ENCODE results near the gene BAZ2B. TPM values are rescaled to one million over a fixed set of nuclear protein-coding genes. Genes with fewer than 3 reads are reported as not detected.

BAZ2B gene
- polyA plus RNA-seq, 1 donor from 2014 or later: 150 TPM

DNA sequence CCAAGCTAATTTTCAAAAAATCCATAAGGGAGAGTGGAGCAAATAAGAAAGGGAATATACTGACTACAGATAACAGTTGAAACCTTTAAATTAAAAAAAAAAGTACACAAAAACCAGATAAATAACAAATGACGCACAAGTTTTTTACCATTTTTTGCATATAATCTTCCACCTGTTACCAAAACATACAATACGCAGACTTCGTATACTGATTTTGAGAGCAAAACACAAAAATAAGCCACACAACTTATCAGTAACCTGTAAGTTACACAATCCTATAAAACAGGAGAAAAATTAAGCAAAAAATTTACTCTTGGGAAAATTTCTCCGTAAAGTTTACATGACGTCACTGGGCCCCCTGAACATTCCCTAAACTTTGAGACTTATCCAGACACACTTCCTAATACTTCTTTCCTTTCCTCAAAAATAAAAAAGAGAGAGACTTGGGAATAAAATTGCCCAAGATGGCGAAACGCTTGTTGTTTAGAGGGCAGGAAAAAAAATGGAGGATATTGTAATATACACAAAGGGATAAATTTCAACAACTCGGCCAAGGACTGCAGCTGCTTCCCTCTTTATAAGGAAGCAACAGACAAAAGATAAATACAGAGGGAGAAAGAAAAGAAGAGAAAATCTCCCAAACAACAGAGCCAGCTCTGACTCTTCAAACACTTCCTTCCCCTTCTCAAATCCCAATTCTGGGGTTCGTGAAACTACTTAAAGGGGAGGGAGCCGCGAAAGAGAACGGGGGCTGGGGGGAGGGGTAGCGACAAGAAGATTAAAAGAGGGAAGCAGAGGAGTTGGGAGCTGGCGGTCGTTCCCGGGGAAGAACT, 1.6 kb downstream of the BAZ2B start:
- H2AFZ ChIP-seq (ENCODE audit: low read depth, low read length): peak overlapping the region; percentile 14
- no peaks in the 10 kb centered on the region for H3K27me3 ChIP-seq (ENCODE audit: insufficient read depth, low read depth, low read length)
- H3K4me2 ChIP-seq (ENCODE audit: low read length): peak overlapping the region; percentile 76
- H3K36me3 ChIP-seq (ENCODE audit: insufficient read depth, low read length): no peaks in the 10 kb centered on the region
- peak overlapping the region; percentile 77 for H3K4me3 ChIP-seq (ENCODE audit: low read length)
- H3K9ac ChIP-seq (ENCODE audit: low read length): peak overlapping the region; percentile 94
- H4K20me1 ChIP-seq (ENCODE audit: insufficient read depth): no peaks in the 10 kb centered on the region
- TF ChIP-seq, protein P1, sequence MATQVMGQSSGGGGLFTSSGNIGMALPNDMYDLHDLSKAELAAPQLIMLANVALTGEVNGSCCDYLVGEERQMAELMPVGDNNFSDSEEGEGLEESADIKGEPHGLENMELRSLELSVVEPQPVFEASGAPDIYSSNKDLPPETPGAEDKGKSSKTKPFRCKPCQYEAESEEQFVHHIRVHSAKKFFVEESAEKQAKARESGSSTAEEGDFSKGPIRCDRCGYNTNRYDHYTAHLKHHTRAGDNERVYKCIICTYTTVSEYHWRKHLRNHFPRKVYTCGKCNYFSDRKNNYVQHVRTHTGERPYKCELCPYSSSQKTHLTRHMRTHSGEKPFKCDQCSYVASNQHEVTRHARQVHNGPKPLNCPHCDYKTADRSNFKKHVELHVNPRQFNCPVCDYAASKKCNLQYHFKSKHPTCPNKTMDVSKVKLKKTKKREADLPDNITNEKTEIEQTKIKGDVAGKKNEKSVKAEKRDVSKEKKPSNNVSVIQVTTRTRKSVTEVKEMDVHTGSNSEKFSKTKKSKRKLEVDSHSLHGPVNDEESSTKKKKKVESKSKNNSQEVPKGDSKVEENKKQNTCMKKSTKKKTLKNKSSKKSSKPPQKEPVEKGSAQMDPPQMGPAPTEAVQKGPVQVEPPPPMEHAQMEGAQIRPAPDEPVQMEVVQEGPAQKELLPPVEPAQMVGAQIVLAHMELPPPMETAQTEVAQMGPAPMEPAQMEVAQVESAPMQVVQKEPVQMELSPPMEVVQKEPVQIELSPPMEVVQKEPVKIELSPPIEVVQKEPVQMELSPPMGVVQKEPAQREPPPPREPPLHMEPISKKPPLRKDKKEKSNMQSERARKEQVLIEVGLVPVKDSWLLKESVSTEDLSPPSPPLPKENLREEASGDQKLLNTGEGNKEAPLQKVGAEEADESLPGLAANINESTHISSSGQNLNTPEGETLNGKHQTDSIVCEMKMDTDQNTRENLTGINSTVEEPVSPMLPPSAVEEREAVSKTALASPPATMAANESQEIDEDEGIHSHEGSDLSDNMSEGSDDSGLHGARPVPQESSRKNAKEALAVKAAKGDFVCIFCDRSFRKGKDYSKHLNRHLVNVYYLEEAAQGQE (IDR thresholded peaks at IDR 0.05; ENCODE audit: borderline replicate concordance): peak; percentile 9
- TF ChIP-seq EP300 (conservative IDR thresholded peaks at IDR 0.05; ENCODE audit: poor library complexity, severe bottlenecking) (no peak), SMC3 (conservative IDR thresholded peaks at IDR 0.05; ENCODE audit: poor library complexity) (no peak), POLR2AphosphoS5 (IDR thresholded peaks at IDR 0.05) (peak; percentile 4)
- H3K27ac ChIP-seq (ENCODE audit: low read length): peak overlapping the region; percentile 95
- H3F3A ChIP-seq (ENCODE audit: insufficient read depth, low read length, poor library complexity, severe bottlenecking): no peaks in the 10 kb centered on the region
- H3K79me2 ChIP-seq (replicated peaks; ENCODE audit: insufficient read depth, low read length): peaks cover 84% of the 10 kb centered on the region
- H3K9me2 ChIP-seq (ENCODE audit: insufficient read depth, low read length): no peaks in the 10 kb centered on the region
- no peaks in the 10 kb centered on the region for H3K9me3 ChIP-seq (ENCODE audit: low read length)

DNA sequence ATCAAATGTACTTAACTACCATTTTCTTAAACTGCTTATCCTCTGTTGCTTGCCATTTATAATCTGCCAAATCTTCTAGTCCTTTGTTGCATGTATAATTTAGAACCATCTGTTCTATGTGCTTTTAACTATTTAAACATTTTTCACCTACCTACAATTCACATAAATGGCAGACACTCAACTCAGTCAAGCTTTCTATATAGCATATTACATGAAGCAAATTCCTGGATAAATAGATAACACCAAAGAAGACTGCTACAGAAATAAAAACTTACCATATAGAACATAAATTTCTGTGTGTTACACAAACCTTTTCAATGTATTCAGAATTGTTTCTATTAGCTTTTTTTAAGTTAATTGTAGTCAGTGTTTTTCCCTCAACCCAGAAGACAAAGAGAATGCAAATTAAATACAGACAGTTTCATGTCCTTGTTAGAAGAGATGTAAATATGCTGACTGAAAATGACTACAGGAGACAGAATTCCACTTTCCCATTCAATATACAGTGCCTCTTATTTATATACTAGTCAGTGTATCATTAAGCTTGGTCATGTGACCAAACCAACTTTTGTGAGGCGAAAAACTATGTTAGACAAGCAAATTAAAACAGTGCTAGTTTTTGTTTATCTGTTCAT, 2.6 kb downstream of the BAZ2B start:
- H3K4me3 ChIP-seq (ENCODE audit: low read length): peak overlapping the region; percentile 77
- H4K20me1 ChIP-seq (ENCODE audit: insufficient read depth): no peaks in the 10 kb centered on the region
- H3K9me2 ChIP-seq (ENCODE audit: insufficient read depth, low read length): no peaks in the 10 kb centered on the region
- peak overlapping the region; percentile 76 for H3K4me2 ChIP-seq (ENCODE audit: low read length)
- H3K9me3 ChIP-seq (ENCODE audit: low read length): no peaks in the 10 kb centered on the region
- H3F3A ChIP-seq (ENCODE audit: insufficient read depth, low read length, poor library complexity, severe bottlenecking): no peaks in the 10 kb centered on the region
- peak overlapping the region; percentile 94 for H3K9ac ChIP-seq (ENCODE audit: low read length)
- H2AFZ ChIP-seq (ENCODE audit: low read depth, low read length): no peak overlapping the region
- H3K36me3 ChIP-seq (ENCODE audit: insufficient read depth, low read length): no peaks in the 10 kb centered on the region
- peak overlapping the region; percentile 95 for H3K27ac ChIP-seq (ENCODE audit: low read length)
- peaks cover 79% of the 10 kb centered on the region for H3K79me2 ChIP-seq (replicated peaks; ENCODE audit: insufficient read depth, low read length)
- TF ChIP-seq TAF1 (IDR thresholded peaks at IDR 0.05; ENCODE audit: low read depth) (no peak), MXI1 (conservative IDR thresholded peaks at IDR 0.05; ENCODE audit: poor library complexity, severe bottlenecking) (no peak), EP300 (conservative IDR thresholded peaks at IDR 0.05; ENCODE audit: poor library complexity, severe bottlenecking) (no peak)
- TF ChIP-seq, protein P1 (IDR thresholded peaks at IDR 0.05; ENCODE audit: borderline replicate concordance): peak; percentile 25
- TF ChIP-seq, protein P2, sequence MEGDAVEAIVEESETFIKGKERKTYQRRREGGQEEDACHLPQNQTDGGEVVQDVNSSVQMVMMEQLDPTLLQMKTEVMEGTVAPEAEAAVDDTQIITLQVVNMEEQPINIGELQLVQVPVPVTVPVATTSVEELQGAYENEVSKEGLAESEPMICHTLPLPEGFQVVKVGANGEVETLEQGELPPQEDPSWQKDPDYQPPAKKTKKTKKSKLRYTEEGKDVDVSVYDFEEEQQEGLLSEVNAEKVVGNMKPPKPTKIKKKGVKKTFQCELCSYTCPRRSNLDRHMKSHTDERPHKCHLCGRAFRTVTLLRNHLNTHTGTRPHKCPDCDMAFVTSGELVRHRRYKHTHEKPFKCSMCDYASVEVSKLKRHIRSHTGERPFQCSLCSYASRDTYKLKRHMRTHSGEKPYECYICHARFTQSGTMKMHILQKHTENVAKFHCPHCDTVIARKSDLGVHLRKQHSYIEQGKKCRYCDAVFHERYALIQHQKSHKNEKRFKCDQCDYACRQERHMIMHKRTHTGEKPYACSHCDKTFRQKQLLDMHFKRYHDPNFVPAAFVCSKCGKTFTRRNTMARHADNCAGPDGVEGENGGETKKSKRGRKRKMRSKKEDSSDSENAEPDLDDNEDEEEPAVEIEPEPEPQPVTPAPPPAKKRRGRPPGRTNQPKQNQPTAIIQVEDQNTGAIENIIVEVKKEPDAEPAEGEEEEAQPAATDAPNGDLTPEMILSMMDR (IDR thresholded peaks at IDR 0.05; ENCODE audit: poor library complexity, severe bottlenecking): no peak
- no peaks in the 10 kb centered on the region for H3K27me3 ChIP-seq (ENCODE audit: insufficient read depth, low read depth, low read length)
